Smooth muscle cell (in vitro differentiated cells): Measurements from ENCODE around the gene PANX2. TPM values are rescaled to one million over a fixed set of nuclear protein-coding genes. Genes with fewer than 3 reads are reported as not detected.

Experiments
- DNase-seq: peaks from one replicate; lab custom pipeline; 2025; ENCODE audit not compliant: unreplicated experiment; lab: John Stamatoyannopoulos, UW
- H2AFZ ChIP-seq: fragments of 200-600 bp; sonication (generic); 2 replicates; pipeline ENCODE4 v1.6.0; 2016; ENCODE audit warnings: antibody characterized with exemption, low read depth, mild to moderate bottlenecking
- H3F3A ChIP-seq: fragments of 200-600 bp; sonication (generic); 2 replicates; pipeline ENCODE4 v1.6.0; 2017; ENCODE audit warnings: antibody characterized with exemption, low read depth
- H3K27ac ChIP-seq: fragments of 200-600 bp; sonication (generic); 2 replicates; pipeline ENCODE4 v1.5.1; 2016; ENCODE audit warnings: low read depth, mild to moderate bottlenecking
- H3K27me3 ChIP-seq: fragments of 200-600 bp; sonication (generic); 2 replicates; pipeline ENCODE4 v1.6.1; 2016; ENCODE audit warnings: low read depth, mild to moderate bottlenecking
- H3K36me3 ChIP-seq: fragments of 200-600 bp; sonication (generic); 2 replicates; pipeline ENCODE4 v1.5.1; 2016; ENCODE audit warnings: low read depth
- H3K4me1 ChIP-seq: fragments of 200-600 bp; sonication (generic); 2 replicates; pipeline ENCODE4 v1.5.1; 2016; ENCODE audit warnings: low read depth
- H3K4me2 ChIP-seq: fragments of 200-600 bp; sonication (generic); 2 replicates; pipeline ENCODE4 v1.6.0; 2016; ENCODE audit warnings: mild to moderate bottlenecking
- H3K4me3 ChIP-seq: fragments of 200-600 bp; sonication (generic); 2 replicates; pipeline ENCODE4 v1.5.1; 2016; ENCODE audit warnings: mild to moderate bottlenecking
- H3K79me2 ChIP-seq: fragments of 200-600 bp; sonication (generic); 2 replicates; pipeline ENCODE4 v1.6.0; 2016; ENCODE audit warnings: low read depth, mild to moderate bottlenecking
- H3K9ac ChIP-seq: fragments of 200-600 bp; sonication (generic); 2 replicates; pipeline ENCODE4 v1.6.0; 2016; ENCODE audit warnings: low read depth
- H3K9me3 ChIP-seq: fragments of 200-600 bp; sonication (generic); replicated peaks from 2 replicates; pipeline ENCODE4 v1.5.1; 2016; ENCODE audit warnings: low read depth
- H4K20me1 ChIP-seq: fragments of 200-600 bp; sonication (generic); 2 replicates; pipeline ENCODE4 v1.6.0; 2016; ENCODE audit warnings: low read depth
- CTCF ChIP-seq: fragments of 200-600 bp; sonication (generic); IDR thresholded peaks from 2 replicates; pipeline ENCODE4 v1.5.1; 2017; ENCODE audit warnings: borderline replicate concordance, mild to moderate bottlenecking, antibody characterized with exemption; ENCODE audit not compliant: insufficient read depth, poor library complexity, severe bottlenecking
- WGBS: methylation state at CpG from one replicate; pipeline ENCODE4 v1.1.7; 2016; ENCODE audit warnings: low lambda C conversion rate; 5-methylcytosine and 5-hydroxymethylcytosine counted together
- polyA plus RNA-seq: library from polyadenylated mRNA; unstranded; fragments of >200 nt; fragmentation: Nextera tagmentation; extraction: Ambion mirVana; gene quantifications from 2 replicates; pipeline ENCODE4 v1.2.1, GENCODE V29; 2016
- total RNA-seq: library from RNA; depleted of rRNA; stranded (reverse); fragments of >200 nt; gene quantifications from 2 replicates; pipeline ENCODE4 v1.2.3, GENCODE V29; 2014

Gene PANX2
- total and polyA plus RNA-seq, 2 experiments from 2014 or later = 2.9 to 5.1 TPM

GRCh38 chr22:50171319-50171964 is 911 bp downstream of the PANX2 start:
- Histone ChIP-seq H3F3A (no peaks in the 10 kb centered on the region), H3K36me3 (no peaks in the 10 kb centered on the region), H4K20me1 (no peaks in the 10 kb centered on the region), H3K27ac (no peak overlapping the region), H3K79me2 (no peaks in the 10 kb centered on the region), H3K9me3 (no peaks in the 10 kb centered on the region), H3K4me1 (no peaks in the 10 kb centered on the region), H3K9ac (no peak overlapping the region), H3K4me3 (peak overlapping the region; percentile 57), H3K4me2 (peak overlapping the region; percentile 93), H2AFZ (no peak overlapping the region), H3K27me3 (no peaks in the 10 kb centered on the region)
- DNase-seq = no peak
- TF ChIP-seq CTCF = no peak
- 69% methylated on average over 15 of the region's 15 CpGs for WGBS

DNA sequence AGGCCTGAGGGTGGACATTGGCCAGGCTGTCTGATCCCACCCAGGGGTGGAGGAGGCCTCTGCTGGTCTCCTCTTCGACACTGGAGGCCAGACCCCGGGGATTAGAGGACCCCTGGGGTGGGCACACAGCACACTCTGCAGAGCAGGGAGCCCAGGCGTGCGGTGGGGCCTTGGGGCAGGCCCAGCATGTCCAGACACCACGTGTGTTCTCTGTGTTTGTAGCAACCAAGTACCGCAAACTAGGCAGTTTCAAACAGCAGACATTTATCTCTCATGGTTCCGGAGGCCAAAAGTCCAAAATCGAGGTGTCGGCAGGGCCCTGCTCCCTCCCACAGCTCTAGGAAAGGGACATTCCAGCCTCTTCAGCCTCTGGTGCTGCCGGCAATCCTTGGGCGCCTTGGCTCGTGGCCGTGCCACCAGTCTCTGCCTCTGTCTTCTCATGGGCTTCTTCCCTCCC is 1.5 kb downstream of the PANX2 start:
- Histone ChIP-seq H3K9me3 (no peaks in the 10 kb centered on the region), H3K4me2 (peak overlapping the region; percentile 93), H3K4me3 (no peak overlapping the region), H3F3A (no peaks in the 10 kb centered on the region), H3K36me3 (no peaks in the 10 kb centered on the region), H3K9ac (no peak overlapping the region), H2AFZ (no peak overlapping the region), H4K20me1 (no peaks in the 10 kb centered on the region), H3K4me1 (no peaks in the 10 kb centered on the region), H3K79me2 (no peaks in the 10 kb centered on the region), H3K27ac (no peak overlapping the region), H3K27me3 (no peaks in the 10 kb centered on the region)
- TF ChIP-seq CTCF = no peak
- no peak for DNase-seq
- 81% methylated on average over 13 of the region's 13 CpGs for WGBS

DNA sequence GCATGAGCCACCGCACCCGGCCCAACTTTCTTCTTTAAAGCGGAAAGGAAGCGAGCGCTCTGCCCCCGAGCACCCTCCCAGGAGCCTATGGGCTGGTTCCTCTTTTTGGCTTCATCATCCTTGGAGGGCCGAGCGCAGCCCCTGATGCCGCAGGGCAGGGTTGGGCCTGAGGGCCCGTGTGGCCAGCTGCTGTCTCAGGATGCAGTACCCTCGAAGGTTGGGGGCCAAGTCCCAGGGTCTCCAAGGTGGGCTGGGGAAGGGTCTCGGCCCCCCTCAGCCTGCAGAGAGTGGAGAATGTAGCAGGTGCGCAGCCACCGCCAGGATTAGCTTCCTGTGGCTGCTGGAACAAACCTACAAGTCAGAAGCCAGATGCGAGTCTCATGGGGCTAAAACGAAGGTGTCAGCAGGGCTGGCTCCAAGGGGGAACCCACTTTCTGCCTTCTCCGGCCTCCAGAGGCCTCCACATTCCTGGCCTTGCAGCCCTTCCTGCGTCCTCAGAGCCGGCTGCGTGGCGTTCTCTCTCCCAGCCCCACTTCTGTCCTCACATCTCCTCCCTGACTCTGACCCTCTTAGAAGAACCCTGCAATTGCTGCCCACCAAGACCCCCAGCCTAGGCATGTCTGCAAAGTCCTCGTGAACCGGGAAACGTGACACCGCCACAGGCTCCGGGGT is 2.9 kb downstream of the PANX2 start:
- Histone ChIP-seq H4K20me1 (no peaks in the 10 kb centered on the region), H3K36me3 (no peaks in the 10 kb centered on the region), H2AFZ (no peak overlapping the region), H3K79me2 (no peaks in the 10 kb centered on the region), H3K4me1 (no peaks in the 10 kb centered on the region), H3F3A (no peaks in the 10 kb centered on the region), H3K9ac (no peak overlapping the region), H3K27ac (no peak overlapping the region), H3K27me3 (no peaks in the 10 kb centered on the region), H3K9me3 (no peaks in the 10 kb centered on the region), H3K4me2 (no peak overlapping the region), H3K4me3 (no peak overlapping the region)
- no peak for TF ChIP-seq CTCF
- 95% methylated on average over 26 of the region's 26 CpGs for WGBS
- no peak for DNase-seq

- H3F3A ChIP-seq = no peaks in the 10 kb centered on the region
- no peaks in the 10 kb centered on the region for H3K27me3 ChIP-seq
- no peak for TF ChIP-seq CTCF
- no peak overlapping the region for H3K4me2 ChIP-seq
- no peak overlapping the region for H3K27ac ChIP-seq
- H3K36me3 ChIP-seq = no peaks in the 10 kb centered on the region
- H4K20me1 ChIP-seq = no peaks in the 10 kb centered on the region
- no peaks in the 10 kb centered on the region for H3K79me2 ChIP-seq
- DNase-seq = no peak
- H3K9me3 ChIP-seq = no peaks in the 10 kb centered on the region
- no peak overlapping the region for H3K4me3 ChIP-seq
- 97% methylated on average over 3 of the region's 6 CpGs for WGBS
- no peak overlapping the region for H2AFZ ChIP-seq
- H3K4me1 ChIP-seq = no peaks in the 10 kb centered on the region
- H3K9ac ChIP-seq = no peak overlapping the region
Observed at GRCh38 chr22:50173983-50174355, 3.4 kb downstream of the PANX2 start.
